ENCODE measurements around the gene MIPOL1.

The MIPOL1 gene

GRCh38 chr14:37413504-37414003 is 215.8 kb downstream of the MIPOL1 start:
- TF ChIP-seq CTCF (conservative IDR thresholded peaks at IDR 0.05): no peak
- H3K27ac ChIP-seq: peak overlapping the region; percentile 86

- TF ChIP-seq CTCF (conservative IDR thresholded peaks at IDR 0.05): no peak
Measured at GRCh38 chr14:37416264-37416663, 218.5 kb downstream of the MIPOL1 start.

GRCh38 chr14:37417151-37417550 is 219.4 kb downstream of the MIPOL1 start:
- H3K27ac ChIP-seq: peak overlapping the region; percentile 86
- TF ChIP-seq CTCF (conservative IDR thresholded peaks at IDR 0.05): no peak

More at GRCh38 chr14:37416264-37416663, 218.5 kb downstream of the MIPOL1 start:
- peak overlapping the region; percentile 86 for H3K27ac ChIP-seq

- H3K27ac ChIP-seq: peak overlapping the region; percentile 86
- TF ChIP-seq CTCF (conservative IDR thresholded peaks at IDR 0.05): no peak
Measured at GRCh38 chr14:37417833-37418232, 220.1 kb downstream of the MIPOL1 start.

GRCh38 chr14:37420622-37421021 is 222.9 kb downstream of the MIPOL1 start:
- H3K27ac ChIP-seq: peak overlapping the region; percentile 86
- no peak for TF ChIP-seq CTCF (conservative IDR thresholded peaks at IDR 0.05)

GRCh38 chr14:37422319-37422718 is 224.6 kb downstream of the MIPOL1 start:
- no peak for TF ChIP-seq CTCF (conservative IDR thresholded peaks at IDR 0.05)
- peak overlapping the region; percentile 86 for H3K27ac ChIP-seq

GRCh38 chr14:37422748-37423147 is 225.0 kb downstream of the MIPOL1 start:
- no peak for TF ChIP-seq CTCF (conservative IDR thresholded peaks at IDR 0.05)
- peak overlapping the region; percentile 86 for H3K27ac ChIP-seq

All from VCaP (cell line).